Gastroesophageal sphincter (tissue), 3 donors: Measurements from ENCODE around the gene PPP1R18.
"Not testable (repeated sequence)": the region's sequence is repeated elsewhere in the genome, so short reads cannot be mapped to it uniquely, and the experiment has no call there.

Experiments
- CTCF ChIP-seq, 4 experiments: fragments of 200-600 bp in 2 of 4; fragments of 450-650 bp in 2 of 4; sonication (generic) in 1 of 4; IDR thresholded peaks; one replicate each; pipeline ENCODE4 v1.5.1; 2017 to 2019; ENCODE audit warnings: antibody characterized with exemption in 4 of 4, mild to moderate bottlenecking in 2 of 4, moderate library complexity in 2 of 4
- EP300 ChIP-seq: sonication (generic); formaldehyde crosslinking; IDR thresholded peaks from one replicate; pipeline ENCODE4 v1.6.1; 2017; ENCODE audit warnings: antibody characterized with exemption, mild to moderate bottlenecking
- POLR2A ChIP-seq, 2 donors: fragments of 450-650 bp; IDR thresholded peaks; one replicate each; pipeline ENCODE4 v1.6.1; 2017; ENCODE audit warnings: antibody characterized with exemption in 2 of 2, mild to moderate bottlenecking in 2 of 2, moderate library complexity in 1 of 2

DNA sequence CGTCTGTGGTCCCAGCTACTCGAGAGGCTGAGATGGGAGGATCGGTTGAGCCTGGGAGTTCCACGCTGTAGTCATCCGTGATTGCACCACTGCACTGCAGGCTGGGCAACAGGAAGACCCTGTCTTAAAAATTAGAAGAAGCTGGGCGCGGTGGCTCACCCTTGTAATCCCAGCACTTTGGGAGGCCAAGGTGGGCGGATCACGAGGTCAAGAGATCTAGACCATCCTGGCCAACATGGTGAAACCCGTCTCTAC is 35.5 kb upstream of the PPP1R18 start:
- TF ChIP-seq CTCF (IDR thresholded peaks at IDR 0.05); EP300; POLR2A (IDR thresholded peaks at IDR 0.05): not testable (repeated sequence)
